Amniotic epithelial cell (primary cell): ENCODE results near the gene BTBD10.
A peak's percentile ranks its signal among the peaks of the same experiment; 100 is the strongest.

Experiments
- DNase-seq: peaks from one replicate; pipeline ENCODE4 v3.0.0-alpha.2; 2010; ENCODE audit warnings: low read depth

BTBD10 gene

DNA sequence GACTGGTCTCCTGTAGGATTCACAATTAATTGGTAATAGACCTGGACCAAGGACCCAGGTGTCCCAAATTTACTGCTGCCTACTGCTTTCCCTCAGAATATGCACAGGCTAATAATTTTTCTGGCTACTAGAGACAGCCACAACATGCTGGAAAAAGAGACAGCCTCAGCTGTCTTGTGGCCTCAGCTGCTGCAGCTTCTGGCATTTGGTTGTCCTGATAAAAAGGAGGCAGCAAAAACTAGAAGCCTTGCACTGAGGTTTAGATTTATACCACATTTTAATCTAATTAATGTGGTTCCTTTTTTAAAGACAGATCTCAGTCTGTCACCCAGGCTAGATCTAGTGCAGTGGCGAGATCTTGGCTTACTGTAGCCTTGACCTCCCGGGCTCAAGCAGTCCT, 89.8 kb downstream of the BTBD10 start:
- DNase-seq = no peak

GRCh38 chr11:13368041-13368446, 95.0 kb downstream of the BTBD10 start:
- peak; percentile 62 for DNase-seq

- DNase-seq = no peak
These were observed 95.9 kb downstream of the BTBD10 start for GRCh38 chr11:13367115-13367514.

DNA sequence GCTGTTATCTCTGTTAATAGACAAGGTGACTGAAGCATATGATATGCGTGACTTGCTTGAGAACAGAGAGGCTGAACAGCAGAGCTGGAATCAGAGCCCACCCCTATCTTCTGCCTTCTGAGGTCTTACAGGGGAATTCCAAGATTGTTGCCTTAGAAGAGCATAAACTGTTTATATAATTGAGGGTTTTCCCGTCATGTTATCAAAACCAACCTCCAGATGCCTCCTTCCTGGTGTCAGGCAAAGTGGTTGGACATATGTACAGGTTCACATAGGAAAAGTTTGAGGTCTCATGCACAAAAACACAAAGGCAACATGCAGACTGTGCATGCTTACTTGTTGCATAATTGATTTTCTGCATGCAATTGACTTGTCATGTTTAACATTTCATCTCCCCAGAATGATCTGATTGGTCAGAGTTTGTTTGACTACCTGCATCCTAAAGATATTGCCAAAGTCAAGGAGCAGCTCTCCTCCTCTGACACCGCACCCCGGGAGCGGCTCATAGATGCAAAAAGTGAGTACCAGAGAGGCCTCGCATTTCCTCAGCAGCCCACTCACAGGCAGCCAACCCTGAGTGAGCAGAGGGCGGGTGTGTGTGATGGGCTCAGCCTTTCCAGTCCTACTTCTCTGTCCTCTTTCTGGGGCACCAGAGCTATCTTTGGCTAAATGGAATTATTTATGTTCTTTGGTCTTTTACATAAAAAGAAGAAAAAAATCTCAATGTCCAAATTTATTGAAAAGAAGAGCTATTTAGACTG, 96.6 kb downstream of the BTBD10 start:
- DNase-seq = peak; percentile 17

DNA sequence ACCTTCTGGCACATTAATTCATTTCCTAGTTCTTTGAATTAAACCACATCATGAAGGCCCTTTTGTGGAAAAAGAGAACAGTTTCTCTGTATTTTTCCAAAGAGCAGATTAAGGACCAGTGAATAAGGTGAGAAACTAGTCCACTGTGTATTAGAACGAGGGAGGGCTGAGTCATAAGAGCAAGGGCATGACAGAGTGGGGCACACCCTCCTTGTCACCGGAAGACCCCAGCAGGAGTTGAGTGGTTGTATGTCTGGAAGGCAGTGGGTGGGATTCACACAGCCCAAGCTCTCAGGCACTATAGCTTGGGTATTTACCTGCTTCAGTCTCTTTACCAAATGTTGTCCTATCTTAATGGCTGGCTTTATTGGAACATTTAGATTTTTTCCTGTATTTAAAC, 98.6 kb downstream of the BTBD10 start:
- no peak for DNase-seq

DNA sequence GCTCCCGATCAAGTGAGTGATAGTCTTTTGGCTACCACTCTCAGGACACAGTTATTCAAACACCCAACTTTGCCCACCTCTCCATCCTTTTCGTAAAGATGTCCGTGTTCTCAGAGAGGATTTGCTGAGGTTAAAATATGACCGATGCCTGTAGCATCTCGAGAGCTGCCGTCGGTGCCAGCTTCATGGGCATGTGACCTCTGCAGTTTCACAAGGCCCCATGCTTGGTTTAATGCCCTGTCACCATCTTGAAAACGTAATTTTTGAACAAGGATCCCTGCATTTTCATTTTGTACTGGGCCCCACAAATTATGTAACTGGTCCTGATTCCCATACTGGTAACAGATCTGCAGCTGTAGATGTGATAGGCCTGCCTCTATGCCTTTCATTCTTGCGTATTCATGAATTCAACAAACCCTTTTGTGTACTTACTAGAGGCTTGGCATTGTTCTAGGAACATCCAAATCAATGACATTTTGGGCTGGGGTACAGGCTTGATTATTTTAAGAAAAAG, 100.4 kb downstream of the BTBD10 start:
- DNase-seq = no peak

GRCh38 chr11:13358596-13359270, 104.3 kb downstream of the BTBD10 start:
- DNase-seq = peak; percentile 52

- DNase-seq = no peak
These were observed 105.8 kb downstream of the BTBD10 start for GRCh38 chr11:13357232-13357631.

GRCh38 chr11:13355191-13355590, 107.8 kb downstream of the BTBD10 start:
- DNase-seq = no peak

- DNase-seq = peak; percentile 22
These were observed 108.7 kb downstream of the BTBD10 start for GRCh38 chr11:13354335-13354734.

- no peak for DNase-seq
These were observed 110.3 kb downstream of the BTBD10 start for GRCh38 chr11:13352711-13353110.

DNA sequence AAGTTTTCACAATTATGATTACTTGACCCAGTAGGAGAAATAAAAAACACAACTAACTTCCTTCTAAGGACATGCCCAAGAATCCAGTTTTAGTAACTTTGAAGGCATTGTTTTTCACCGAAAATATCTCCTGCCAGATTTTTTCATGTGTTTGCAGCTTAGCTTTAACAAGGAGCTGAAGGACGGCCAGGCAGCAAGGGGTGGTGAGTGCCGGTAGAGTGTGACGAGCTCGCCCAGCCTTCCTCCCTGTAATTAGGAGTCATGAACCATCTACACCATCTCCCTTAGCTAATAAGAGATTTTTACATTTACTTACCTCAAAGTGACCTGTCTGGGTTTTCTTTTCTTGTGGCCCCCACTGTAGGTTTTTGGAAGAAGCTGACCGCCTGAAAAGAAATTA, 113.4 kb downstream of the BTBD10 start:
- DNase-seq = no peak

- no peak for DNase-seq
These were observed 114.0 kb downstream of the BTBD10 start for GRCh38 chr11:13349046-13349445.

- DNase-seq = no peak
These were observed 114.7 kb downstream of the BTBD10 start for GRCh38 chr11:13348305-13348704.

GRCh38 chr11:13347901-13348300, 115.1 kb downstream of the BTBD10 start:
- DNase-seq = no peak

DNA sequence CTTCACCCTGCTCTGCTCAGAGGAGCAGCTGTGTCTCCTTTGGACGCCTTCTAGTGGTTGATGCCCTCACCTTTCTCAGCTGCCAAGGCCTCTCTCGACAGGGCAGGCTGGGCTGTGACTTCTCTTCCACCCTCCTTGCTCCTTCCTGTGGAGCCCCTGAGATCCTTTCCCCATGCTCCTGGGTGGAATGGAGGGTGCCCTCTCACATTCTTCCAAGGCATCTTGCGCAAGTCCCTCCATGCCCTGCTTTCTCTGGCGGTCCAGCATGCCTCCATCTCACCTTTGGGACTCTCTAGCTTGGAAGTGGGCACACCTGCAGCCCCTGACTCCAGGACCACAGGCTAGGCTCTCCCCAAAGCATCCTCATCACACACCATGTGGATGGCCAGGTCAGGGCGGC, 116.6 kb downstream of the BTBD10 start:
- DNase-seq = no peak

- no peak for DNase-seq
These were observed 118.2 kb downstream of the BTBD10 start for GRCh38 chr11:13344818-13345217.

DNA sequence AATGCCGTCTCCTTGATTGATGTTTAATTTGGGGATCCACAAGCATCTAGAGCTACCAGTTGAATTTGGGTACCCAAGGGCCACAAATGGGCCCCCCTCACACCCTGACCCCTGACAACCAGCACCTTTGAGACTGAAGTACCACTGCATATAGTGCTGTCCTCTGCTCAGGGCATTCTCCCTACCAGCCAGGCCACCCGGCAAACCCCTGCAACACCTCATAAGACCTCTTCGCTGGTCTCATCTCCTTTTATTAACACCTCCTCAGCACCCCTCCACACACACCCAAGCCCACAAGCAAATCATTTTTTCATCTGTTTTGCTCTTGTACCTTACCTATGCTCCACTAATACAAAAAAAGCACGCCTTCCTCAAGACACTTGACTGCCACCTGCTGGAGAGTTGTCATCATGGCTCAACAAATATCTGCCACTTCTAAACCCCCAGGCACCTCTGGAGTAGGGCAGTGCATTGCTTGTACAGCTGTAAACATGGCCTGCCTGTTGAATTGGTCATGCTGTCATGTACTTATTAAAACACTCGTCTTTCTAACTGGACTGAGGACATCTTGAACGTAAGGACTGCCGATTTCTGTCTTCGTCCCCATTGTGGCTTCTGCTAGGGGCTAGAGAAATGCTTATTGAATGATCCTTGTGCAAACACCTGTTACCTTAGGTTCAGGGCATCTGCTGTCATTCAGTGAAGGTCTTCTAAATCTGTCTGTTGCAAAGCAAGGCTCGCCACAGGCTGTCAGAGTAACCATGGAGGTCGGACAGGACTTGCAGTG, 118.9 kb downstream of the BTBD10 start:
- DNase-seq = peak; percentile 64

GRCh38 chr11:13343067-13343466, 120.0 kb downstream of the BTBD10 start:
- DNase-seq = no peak

DNA sequence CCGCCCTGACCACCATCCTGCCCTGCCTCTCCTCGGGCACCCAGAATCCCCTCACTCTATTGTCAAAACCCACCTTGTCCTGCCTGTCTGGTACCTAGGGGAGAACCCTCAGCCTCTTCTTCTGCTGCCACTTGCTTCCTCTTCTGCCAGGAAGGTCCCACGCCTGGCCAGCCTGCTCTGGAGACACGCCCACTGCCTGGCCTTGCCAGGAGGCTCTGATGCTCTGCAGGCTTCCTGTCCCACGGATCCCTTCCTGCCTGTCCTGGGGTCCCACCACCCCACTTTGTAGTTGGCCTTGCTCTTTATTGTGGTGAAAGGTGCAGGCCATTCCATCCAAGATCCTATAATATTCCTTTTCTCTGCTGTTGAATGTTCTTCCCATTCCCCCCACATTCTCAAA, 122.0 kb downstream of the BTBD10 start:
- no peak for DNase-seq

DNA sequence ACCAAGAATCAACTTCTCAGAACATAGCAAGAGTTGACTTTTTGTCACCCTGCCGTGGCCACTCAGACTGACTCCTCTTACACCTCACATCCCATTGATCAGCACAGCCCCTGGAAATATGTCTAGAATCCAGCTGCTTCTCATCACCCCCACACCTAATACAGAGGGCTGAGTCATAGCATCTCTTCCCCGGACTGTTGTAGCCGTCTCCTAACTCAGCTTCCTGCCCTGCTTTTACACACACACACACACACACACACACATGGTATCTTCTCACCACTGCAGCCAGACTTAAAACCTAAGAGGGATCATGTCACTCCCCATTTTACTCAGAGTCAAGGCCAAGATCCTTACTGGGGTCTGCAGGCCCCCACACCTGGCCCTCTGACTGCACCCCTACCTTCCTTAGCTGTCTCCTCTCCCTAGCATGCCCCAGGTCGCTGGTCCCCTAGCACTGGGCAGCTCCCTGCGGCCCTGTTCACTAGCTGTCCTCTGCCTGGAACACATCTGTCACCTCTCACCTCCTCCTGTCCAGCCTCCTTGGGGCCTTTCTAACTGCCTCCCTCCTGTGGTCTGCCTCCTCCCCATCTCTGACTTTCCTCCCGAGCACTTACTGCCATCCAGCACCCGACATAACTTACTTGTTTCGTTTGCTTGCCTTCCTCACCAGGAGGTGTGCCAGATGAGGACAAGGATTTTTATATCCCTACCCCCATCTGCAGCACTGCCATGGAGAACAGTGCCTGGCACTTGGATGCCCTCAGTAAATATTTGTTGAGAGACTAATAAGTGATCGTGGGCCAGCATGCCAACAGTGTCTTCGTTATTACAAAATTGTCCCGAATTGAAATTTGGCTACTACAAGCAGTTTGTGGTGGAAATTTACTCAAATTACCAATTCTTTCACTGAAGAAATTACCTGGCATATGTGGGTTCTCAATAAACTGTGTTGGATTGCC, 123.5 kb downstream of the BTBD10 start:
- peak; percentile 89 for DNase-seq
